H1 (cell line): ENCODE data around the gene RPE. TPM values are rescaled to one million over a fixed set of nuclear protein-coding genes. Genes with fewer than 3 reads are reported as not detected.

Experiments used
- CTCF ChIA-PET: fragments of 300-600 bp; sonication (Branson Sonifier 250); formaldehyde crosslinking; loops from one replicate; lab custom pipeline; 2021; ENCODE audit not compliant: partially characterized antibody; lab: Charles Lee
- POLR2A ChIA-PET: fragments of 300-600 bp; sonication (Branson Sonifier 250); formaldehyde crosslinking; loops from one replicate; lab custom pipeline; 2021; ENCODE audit warnings: inconsistent platforms; ENCODE audit not compliant: partially characterized antibody; lab: Charles Lee
- DNase-seq, 2 experiments: peaks; one replicate each; pipeline versions ENCODE4 v3.0.0 to v3.0.0-alpha.2; 2010 to 2022; ENCODE audit warnings: low spot score in 2 of 2, low read depth in 1 of 2, mixed read lengths in 1 of 2
- FAIRE-seq: peaks from 2 replicates; lab custom pipeline; 2011; peaks lifted over from hg19 to GRCh38; lab: Jason Lieb, UNC
- H2AFZ ChIP-seq: 2 replicates; pipeline ENCODE4 v1.8.1; 2012; ENCODE audit warnings: low read length, inconsistent platforms
- H2AK5ac ChIP-seq: 2 replicates; pipeline ENCODE4 v1.6.1; 2013; ENCODE audit warnings: low read depth, low read length
- H2BK120ac ChIP-seq: replicated peaks from 2 replicates; pipeline ENCODE3; 2013; ENCODE audit warnings: low read depth, low read length, inconsistent platforms
- H2BK12ac ChIP-seq: 2 replicates; pipeline ENCODE4 v1.6.1; 2013; ENCODE audit warnings: low read depth, low read length
- H2BK15ac ChIP-seq: 2 replicates; pipeline ENCODE4 v1.6.1; 2013; ENCODE audit warnings: low read length
- H2BK20ac ChIP-seq: 2 replicates; pipeline ENCODE4 v1.6.1; 2013; ENCODE audit warnings: low read length
- H2BK5ac ChIP-seq: 2 replicates; pipeline ENCODE4 v1.6.1; 2013; ENCODE audit warnings: low read depth, low read length
- H3K14ac ChIP-seq: 2 replicates; pipeline ENCODE4 v1.6.1; 2013; ENCODE audit warnings: inconsistent platforms; ENCODE audit not compliant: insufficient read length
- H3K18ac ChIP-seq: 2 replicates; pipeline ENCODE4 v1.6.1; 2013; ENCODE audit warnings: low read length; ENCODE audit errors: extremely low read depth
- H3K23ac ChIP-seq: 2 replicates; pipeline ENCODE4 v1.6.1; 2013; ENCODE audit warnings: inconsistent platforms; ENCODE audit not compliant: insufficient read length
- H3K23me2 ChIP-seq: 2 replicates; pipeline ENCODE4 v1.6.1; 2013; ENCODE audit warnings: low read depth, low read length
- H3K27ac ChIP-seq: 2 replicates; pipeline ENCODE4 v1.6.1; 2011; ENCODE audit warnings: low read depth, low read length, inconsistent platforms
- H3K27me3 ChIP-seq, 4 experiments: replicated peaks in 1 of 4; 1 replicate in 1 of 4; 2 replicates in 3 of 4; pipeline versions ENCODE4 v1.6.1 to v1.8.1; 2011 to 2013; ENCODE audit warnings: low read length in 3 of 4, mild to moderate bottlenecking in 3 of 4, inconsistent platforms in 2 of 4, mixed read lengths in 2 of 4, moderate library complexity in 1 of 4; ENCODE audit not compliant: control insufficient read depth in 3 of 4, insufficient read depth in 3 of 4; ENCODE audit errors: extremely low read depth in 1 of 4
- H3K36me3 ChIP-seq, 4 experiments: 2 replicates each; pipeline versions ENCODE4 v1.6.1 to v1.8.1; 2011 to 2013; ENCODE audit warnings: mild to moderate bottlenecking in 4 of 4, low read length in 3 of 4, moderate library complexity in 2 of 4, control low read depth in 1 of 4, inconsistent platforms in 1 of 4; ENCODE audit not compliant: insufficient read depth in 4 of 4, control insufficient read depth in 2 of 4
- H3K4ac ChIP-seq: replicated peaks from 2 replicates; pipeline ENCODE3; 2013; ENCODE audit warnings: low read length, low read depth, mixed read lengths, inconsistent platforms; ENCODE audit not compliant: insufficient read length
- H3K4me1 ChIP-seq, 4 experiments: replicated peaks in 1 of 4; 1 replicate in 1 of 4; 2 replicates in 3 of 4; pipeline versions ENCODE4 v1.6.1 to v1.8.1; 2011 to 2013; ENCODE audit warnings: low read length in 3 of 4, inconsistent platforms in 2 of 4, mixed read lengths in 1 of 4; ENCODE audit not compliant: insufficient read depth in 4 of 4, control insufficient read depth in 3 of 4
- H3K4me2 ChIP-seq, 2 experiments: 2 replicates each; pipeline versions ENCODE4 v1.6.1 to v1.8.1; 2011 to 2013; ENCODE audit warnings: low read depth in 2 of 2, low read length in 2 of 2, control low read depth in 1 of 2, inconsistent platforms in 1 of 2, mild to moderate bottlenecking in 1 of 2; ENCODE audit not compliant: insufficient read depth in 1 of 2
- H3K4me3 ChIP-seq, 4 experiments: fragments of 200-600, 300-600 bp in 1 of 4; sonication (generic), shearing (Covaris generic), sonication (Bioruptor Twin) in 1 of 4; 2 replicates each; pipeline versions ENCODE4 v1.5.1 to v1.8.1; 2011 to 2016; ENCODE audit warnings: low read length in 4 of 4, low read depth in 3 of 4, control low read depth in 2 of 4, inconsistent platforms in 2 of 4, mild to moderate bottlenecking in 2 of 4, mixed read lengths in 1 of 4, moderate library complexity in 1 of 4; ENCODE audit not compliant: insufficient read depth in 2 of 4; ENCODE audit errors: extremely low read depth in 1 of 4
- H3K56ac ChIP-seq: replicated peaks from 2 replicates; pipeline ENCODE3; 2013; ENCODE audit warnings: low read depth, mild to moderate bottlenecking, mixed read lengths, low read length, inconsistent platforms; ENCODE audit not compliant: insufficient read length
- H3K79me1 ChIP-seq: 2 replicates; pipeline ENCODE4 v1.6.1; 2013; ENCODE audit warnings: low read depth, low read length, control low read depth
- H3K79me2 ChIP-seq, 2 experiments: 2 replicates each; pipeline versions ENCODE4 v1.6.1 to v1.8.1; 2012 to 2013; ENCODE audit warnings: low read length in 2 of 2, mild to moderate bottlenecking in 2 of 2, inconsistent platforms in 1 of 2; ENCODE audit not compliant: insufficient read depth in 2 of 2, control insufficient read depth in 1 of 2
- H3K9ac ChIP-seq, 4 experiments: replicated peaks in 1 of 4; 1 replicate in 1 of 4; 2 replicates in 3 of 4; pipeline versions ENCODE4 v1.6.1 to v1.8.1; 2011 to 2013; ENCODE audit warnings: low read depth in 3 of 4, low read length in 3 of 4, control low read depth in 2 of 4, mild to moderate bottlenecking in 2 of 4, moderate library complexity in 2 of 4, inconsistent platforms in 1 of 4; ENCODE audit errors: extremely low read depth in 1 of 4
- H3K9me3 ChIP-seq, 2 experiments: 2 replicates each; pipeline versions ENCODE4 v1.6.1 to v1.8.1; 2012 to 2013; ENCODE audit warnings: mild to moderate bottlenecking in 2 of 2, moderate library complexity in 2 of 2, control low read depth in 1 of 2, inconsistent platforms in 1 of 2, low read depth in 1 of 2, low read length in 1 of 2, mixed read lengths in 1 of 2; ENCODE audit not compliant: insufficient read depth in 2 of 2
- H4K20me1 ChIP-seq, 2 experiments: replicated peaks in 1 of 2; 2 replicates each; pipeline versions ENCODE3 to v1.8.1; 2011 to 2013; ENCODE audit warnings: inconsistent platforms in 2 of 2, low read length in 2 of 2, mild to moderate bottlenecking in 1 of 2; ENCODE audit not compliant: insufficient read depth in 2 of 2, control insufficient read depth in 1 of 2
- H4K5ac ChIP-seq: 2 replicates; pipeline ENCODE4 v1.6.1; 2013; ENCODE audit warnings: low read length, low read depth, mixed read lengths, inconsistent platforms; ENCODE audit not compliant: insufficient read length
- H4K8ac ChIP-seq: 2 replicates; pipeline ENCODE4 v1.8.0; 2013; ENCODE audit warnings: mild to moderate bottlenecking, moderate library complexity, low read length, inconsistent platforms; ENCODE audit not compliant: insufficient read depth; ENCODE audit errors: extremely low read depth
- H4K91ac ChIP-seq: replicated peaks from 2 replicates; pipeline ENCODE3; 2013; ENCODE audit warnings: low read length, mixed read lengths, inconsistent platforms; ENCODE audit not compliant: insufficient read length
- ASH2L ChIP-seq: fragments of 200-600, 300-600 bp; sonication (generic); IDR thresholded peaks from one replicate; pipeline ENCODE4 v1.7.1; 2017; ENCODE audit warnings: low read length
- CBX5 ChIP-seq: fragments of 300-800, 300-1000 bp; sonication (generic); IDR thresholded peaks from 2 replicates; pipeline ENCODE4 v1.7.1; 2016; ENCODE audit warnings: antibody characterized with exemption, low read length, low read depth
- CHD1 ChIP-seq: IDR thresholded peaks from 2 replicates; pipeline ENCODE4 v1.6.1; 2012; ENCODE audit warnings: low read depth, low read length, improper control_type of control experiment
- EGR1 ChIP-seq: IDR thresholded peaks from 2 replicates; pipeline ENCODE4 v1.6.1; 2011; ENCODE audit warnings: low read depth, low read length, borderline replicate concordance
- GABPA ChIP-seq: IDR thresholded peaks from 2 replicates; pipeline ENCODE4 v1.6.1; 2011; ENCODE audit warnings: mild to moderate bottlenecking, low read length, moderate library complexity, borderline replicate concordance; ENCODE audit not compliant: insufficient read depth
- NANOG ChIP-seq: IDR thresholded peaks from 2 replicates; pipeline ENCODE4 v1.6.1; 2011; ENCODE audit warnings: low read length, low read depth, mild to moderate bottlenecking, inconsistent platforms; ENCODE audit not compliant: insufficient read depth, poor library complexity, severe bottlenecking
- RNF2 ChIP-seq: fragments of 200-900, 300-1000 bp; sonication (generic); IDR thresholded peaks from 2 replicates; pipeline ENCODE4 v1.7.1; 2016; ENCODE audit warnings: borderline replicate concordance, low read depth, mild to moderate bottlenecking, antibody characterized with exemption, low read length; ENCODE audit not compliant: poor library complexity, severe bottlenecking; ENCODE audit errors: missing control alignments
- SIN3A ChIP-seq, 2 experiments: IDR thresholded peaks in 1 of 2; conservative IDR thresholded peaks in 1 of 2; 2 replicates each; pipeline ENCODE4 v1.6.1; 2011 to 2012; ENCODE audit warnings: low read length in 2 of 2, improper control_type of control experiment in 1 of 2, low read depth in 1 of 2, mild to moderate bottlenecking in 1 of 2
- SRF ChIP-seq: IDR thresholded peaks from 2 replicates; pipeline ENCODE4 v1.6.1; 2011; ENCODE audit warnings: mild to moderate bottlenecking, low read depth, low read length, moderate library complexity
- SUZ12 ChIP-seq: fragments of 200-600 bp; sonication (generic); IDR thresholded peaks from 2 replicates; pipeline ENCODE4 v1.6.1; 2012; ENCODE audit warnings: mild to moderate bottlenecking, inconsistent platforms, low read length, moderate library complexity, mixed read lengths
- TEAD4 ChIP-seq: IDR thresholded peaks from 2 replicates; pipeline ENCODE4 v1.6.1; 2012; ENCODE audit warnings: low read depth, low read length, inconsistent platforms, mixed read lengths
- ZNF274 ChIP-seq: IDR thresholded peaks from 2 replicates; pipeline ENCODE4 v1.7.0; 2012; ENCODE audit warnings: low read length, borderline replicate concordance; ENCODE audit errors: extremely low read depth
- WGBS, 2 experiments: shearing (Covaris generic) in 1 of 2; methylation state at CpG; one replicate each; pipeline versions ENCODE4 v1.1.6 to v1.1.7; 2013 to 2015; ENCODE audit warnings: low lambda C conversion rate in 2 of 2, mixed read lengths in 2 of 2, inconsistent platforms in 1 of 2, low coverage in 1 of 2, missing lambda C conversion rate in 1 of 2; ENCODE audit not compliant: insufficient replicate concordance in 2 of 2, insufficient coverage in 1 of 2, insufficient read length in 1 of 2; ENCODE audit errors: extremely low coverage in 1 of 2, missing lambda C conversion rate in 1 of 2; 5-methylcytosine and 5-hydroxymethylcytosine counted together
- polyA plus RNA-seq, 7 experiments: library from polyadenylated mRNA; depleted of rRNA in 3 of 7; stranded (reverse) in 5 of 7; unstranded in 2 of 7; fragments of >200 nt in 5 of 7; fragments of 200-250 nt in 2 of 7; gene quantifications; 1 replicate in 5 of 7; 2 replicates in 1 of 7; 4 replicates in 1 of 7; pipeline versions ENCODE4 v1.2.1 to v1.2.3, GENCODE V29; 2011 to 2013; ENCODE audit warnings: missing spikeins in 2 of 7, mixed read lengths in 2 of 7
- total RNA-seq: library from RNA; stranded (reverse); fragmentation: NEBNext Ultra II Directional; extraction: Animal tissue kit (Norgen Biotek cat#: 25700); gene quantifications from 2 replicates; pipeline ENCODE4 v1.2.1, GENCODE V29; 2021

RPE gene
- total and polyA plus RNA-seq, 2 of the 8 experiments (the other 6 are each of a cell fraction or from before 2014, with no cell fraction given) = 77.8 to 102 TPM

GRCh38 chr2:210063306-210063705 lies 60.9 kb downstream of the RPE start:
- Histone ChIP-seq H2AK5ac (no peak overlapping the region), H4K8ac (no peak overlapping the region), H4K5ac (no peak overlapping the region), H3K14ac (no peak overlapping the region), H3K36me3 (no peaks in the 10 kb centered on the region), H3K56ac (no peak overlapping the region), H3K4me3 (no peak overlapping the region), H2AFZ (no peak overlapping the region), H3K27me3 (no peaks in the 10 kb centered on the region), H3K4me2 (no peak overlapping the region), H3K9ac (no peak overlapping the region), H3K9me3 (peaks cover 0 to 3% of the 10 kb centered on the region in 2 experiments; a peak in 1 of 4 replicates), H3K23ac (no peak overlapping the region), H2BK12ac (no peak overlapping the region), H2BK15ac (no peak overlapping the region), H3K79me2 (no peaks in the 10 kb centered on the region), H2BK20ac (no peak overlapping the region), H4K91ac (no peak overlapping the region), H3K4me1 (no peaks in the 10 kb centered on the region), H3K27ac (no peak overlapping the region), H3K79me1 (no peaks in the 10 kb centered on the region), H3K18ac (no peak overlapping the region), H2BK120ac (no peak overlapping the region), H2BK5ac (no peak overlapping the region), H3K23me2 (no peaks in the 10 kb centered on the region), H4K20me1 (no peaks in the 10 kb centered on the region), H3K4ac (no peak overlapping the region)
- DNase-seq (no peak), FAIRE-seq (no peak)
- ChIA-PET POLR2A (no interaction called here), CTCF (interaction anchor here (0.7 to 4.5 kb wide), 4 partner anchors 10 to 817 kb away, joined by 3 to 29 read pairs (median 4); no protein-coding TSS in a partner anchor)
- 94% methylated on average over 2 of the region's 2 CpGs; no CpG with 5 or more reads in 1 of the 2 experiments for WGBS, 2 experiments
- TF ChIP-seq SIN3A (conservative IDR thresholded peaks at IDR 0.05 in 1 of 2, IDR thresholded peaks at IDR 0.05 in 1 of 2; ENCODE audit: low read depth in 1 of 2, low read length in 2 of 2) (no peak), TEAD4 (no peak), GABPA (no peak), ASH2L (no peak), RNF2 (no peak), ZNF274 (no peak), EGR1 (no peak), CHD1 (no peak), NANOG (no peak), SUZ12 (no peak), SRF (no peak), CBX5 (no peak)
